ES-I3 (cell line): Measurements from ENCODE around the gene NDRG4.

ENCODE experiments used
- H3K36me3 ChIP-seq: 2 replicates; pipeline ENCODE4 v1.6.1; 2013; ENCODE audit warnings: mild to moderate bottlenecking, low read length, control low read depth, moderate library complexity; ENCODE audit not compliant: insufficient read depth
- H3K4me1 ChIP-seq: 2 replicates; pipeline ENCODE4 v1.6.1; 2013; ENCODE audit warnings: mild to moderate bottlenecking, control low read depth, low read length; ENCODE audit not compliant: insufficient read depth
- H3K9ac ChIP-seq: 2 replicates; pipeline ENCODE4 v1.6.1; 2013; ENCODE audit warnings: low read depth, mild to moderate bottlenecking, low read length, moderate library complexity
- H3K9me3 ChIP-seq: 2 replicates; pipeline ENCODE4 v1.6.1; 2013; ENCODE audit warnings: mild to moderate bottlenecking, low read length, moderate library complexity; ENCODE audit not compliant: control insufficient read depth, insufficient read depth

Gene NDRG4, protein sequence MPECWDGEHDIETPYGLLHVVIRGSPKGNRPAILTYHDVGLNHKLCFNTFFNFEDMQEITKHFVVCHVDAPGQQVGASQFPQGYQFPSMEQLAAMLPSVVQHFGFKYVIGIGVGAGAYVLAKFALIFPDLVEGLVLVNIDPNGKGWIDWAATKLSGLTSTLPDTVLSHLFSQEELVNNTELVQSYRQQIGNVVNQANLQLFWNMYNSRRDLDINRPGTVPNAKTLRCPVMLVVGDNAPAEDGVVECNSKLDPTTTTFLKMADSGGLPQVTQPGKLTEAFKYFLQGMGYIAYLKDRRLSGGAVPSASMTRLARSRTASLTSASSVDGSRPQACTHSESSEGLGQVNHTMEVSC

DNA sequence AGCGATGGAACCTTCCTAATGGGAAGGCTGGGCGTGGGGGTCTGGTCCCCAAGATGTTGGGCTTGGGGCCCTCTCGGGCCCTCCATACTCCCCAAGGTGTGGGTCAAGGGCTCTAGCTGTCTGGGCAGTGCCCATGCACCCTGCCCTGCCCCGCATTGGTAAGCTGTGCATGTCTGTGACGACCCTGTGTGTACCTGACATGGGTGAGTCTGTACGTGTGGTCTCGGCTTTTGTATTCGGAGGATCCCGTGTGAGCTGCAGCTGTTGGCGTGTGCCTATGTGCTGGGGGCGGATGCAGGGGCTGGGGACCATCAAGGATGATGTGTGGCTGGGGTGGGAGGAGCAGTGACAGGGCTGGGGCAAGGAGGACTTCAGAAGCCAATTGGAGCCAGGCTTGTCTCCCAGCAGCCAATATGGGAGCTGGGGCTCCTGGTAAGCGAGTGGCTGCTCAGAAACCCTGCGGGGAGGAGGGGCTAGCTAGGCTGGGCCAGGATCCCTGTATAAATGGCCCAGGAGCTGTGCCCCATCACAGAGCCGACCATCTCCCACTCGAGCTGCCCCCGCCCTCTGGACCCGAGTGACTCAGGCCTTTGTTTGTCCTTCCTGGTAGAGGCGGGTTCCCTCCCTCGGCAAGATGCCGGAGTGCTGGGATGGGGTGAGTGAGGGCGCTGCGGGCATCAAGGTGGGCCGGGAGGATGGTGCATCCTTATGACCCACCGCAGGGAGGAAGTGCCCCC lies at the start of gene NDRG4:
NDRG4 (plus strand) TSS at position 529 of the 737 bp plus-strand sequence; CDS start at position 635, 106 bp downstream.
- Histone ChIP-seq H3K9ac (peak within 1 kb of the TSS; percentile 62; the same call in 1 of the 2 replicates), H3K9me3 (no peaks in the 10 kb centered on the region), H3K36me3 (no peaks in the 10 kb centered on the region), H3K4me1 (no peaks in the 10 kb centered on the region; the same call in 1 of the 2 replicates)

DNA sequence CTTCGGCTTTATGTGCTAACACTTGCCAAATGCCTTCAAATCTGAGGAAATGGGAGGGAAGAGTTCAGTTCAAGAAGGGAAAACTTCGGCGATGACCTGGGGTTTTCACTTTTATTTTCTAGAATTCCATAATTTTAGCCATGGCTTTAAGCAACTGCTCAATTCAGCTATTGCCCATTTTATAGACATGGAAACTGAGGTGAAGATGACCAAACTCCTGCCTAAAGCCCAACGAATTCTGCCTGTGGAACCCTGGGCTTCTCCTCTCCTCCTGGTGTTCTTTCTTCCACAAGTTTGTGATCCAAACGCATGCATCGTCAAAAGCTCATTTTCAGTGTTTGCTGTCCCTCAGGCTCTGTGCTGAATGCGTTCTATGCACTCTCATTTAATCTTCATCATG lies 49.4 kb upstream of the NDRG4 start:
- Histone ChIP-seq H3K9ac (no peak overlapping the region), H3K4me1 (no peaks in the 10 kb centered on the region), H3K36me3 (no peaks in the 10 kb centered on the region), H3K9me3 (no peaks in the 10 kb centered on the region)

DNA sequence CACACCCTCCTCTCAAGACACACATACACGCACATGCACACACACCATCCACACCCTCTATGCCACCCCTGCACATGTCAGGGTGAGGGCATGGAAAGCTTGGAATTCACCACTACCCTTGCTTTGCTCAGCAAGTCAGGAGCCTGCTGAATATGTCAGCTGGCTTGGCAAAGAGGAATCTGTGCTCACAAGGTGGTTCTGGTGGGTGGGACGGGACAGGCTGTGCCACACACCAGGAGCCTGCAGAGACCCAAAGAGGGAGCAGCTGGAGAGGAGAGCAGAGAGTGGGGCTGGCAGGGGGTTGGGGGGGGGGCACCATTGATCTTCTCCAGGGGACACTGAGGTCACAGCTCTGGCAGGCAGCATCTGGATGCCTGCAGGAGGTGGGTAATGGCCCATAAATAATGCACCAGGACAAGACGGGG lies 48.7 kb upstream of the NDRG4 start:
- Histone ChIP-seq H3K36me3 (no peaks in the 10 kb centered on the region), H3K4me1 (no peaks in the 10 kb centered on the region), H3K9me3 (no peaks in the 10 kb centered on the region), H3K9ac (no peak overlapping the region)

DNA sequence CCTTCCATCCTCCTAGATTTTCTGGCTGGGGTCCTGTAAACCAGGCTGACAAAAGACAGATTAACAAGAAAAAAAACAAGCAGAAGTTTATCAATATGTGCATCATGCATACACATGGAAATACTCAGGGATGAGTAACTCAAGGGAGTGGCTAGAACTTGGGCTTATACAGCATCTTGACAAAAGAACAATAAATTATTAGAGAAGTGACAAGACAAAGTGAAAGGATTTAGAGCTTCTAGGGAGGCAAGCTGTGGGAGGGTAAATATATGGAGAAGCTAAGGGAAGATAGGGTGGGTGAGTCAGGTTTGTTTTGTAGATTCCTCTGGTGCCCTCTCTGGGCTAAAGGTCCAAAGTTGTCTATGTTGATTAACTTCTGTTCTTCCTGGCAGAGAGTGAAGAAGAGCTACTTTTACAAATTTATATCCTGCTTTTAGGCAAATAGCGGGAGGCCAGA lies 48.0 kb upstream of the NDRG4 start:
- Histone ChIP-seq H3K4me1 (no peaks in the 10 kb centered on the region), H3K9ac (no peak overlapping the region), H3K9me3 (no peaks in the 10 kb centered on the region), H3K36me3 (no peaks in the 10 kb centered on the region)

DNA sequence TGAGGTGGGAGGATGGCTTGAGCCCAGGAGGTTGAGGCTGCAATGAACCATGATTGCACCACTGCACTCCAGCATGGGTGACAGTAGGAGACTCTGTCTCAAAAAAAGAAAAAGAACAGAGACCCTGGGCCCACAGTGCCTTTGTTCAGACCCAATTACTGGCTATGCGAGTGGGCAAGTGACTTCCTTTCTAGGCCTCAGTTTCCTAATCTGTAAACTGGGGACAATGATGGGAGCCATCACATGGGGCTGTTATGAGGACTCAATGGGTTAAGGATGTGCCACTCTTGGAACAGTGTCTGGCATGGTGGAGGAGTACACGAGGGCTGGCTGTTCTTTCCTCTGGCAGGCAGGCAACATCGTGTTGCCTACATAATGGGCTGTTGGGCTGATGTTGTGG lies 47.3 kb upstream of the NDRG4 start:
- Histone ChIP-seq H3K4me1 (no peaks in the 10 kb centered on the region), H3K9me3 (no peaks in the 10 kb centered on the region), H3K36me3 (no peaks in the 10 kb centered on the region), H3K9ac (no peak overlapping the region)

DNA sequence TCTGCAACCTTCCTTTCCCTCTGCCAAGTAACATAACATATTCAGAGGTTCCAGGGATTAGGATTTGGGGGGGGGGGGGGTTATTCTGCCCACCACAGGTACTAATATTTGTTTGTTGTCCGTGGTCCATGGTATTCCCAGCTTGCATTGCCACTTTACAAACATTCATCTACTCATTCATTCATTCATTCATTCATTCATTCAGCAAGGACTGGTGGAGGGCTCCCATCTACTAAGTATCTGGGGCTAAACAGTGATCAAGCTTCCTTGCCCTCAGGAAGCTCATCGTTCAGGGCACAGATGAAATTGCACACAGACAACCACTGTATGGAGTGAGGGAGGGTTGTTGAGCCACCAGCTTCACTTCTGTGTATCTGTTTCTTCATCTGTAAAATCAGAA lies 45.8 kb upstream of the NDRG4 start:
- H3K36me3 ChIP-seq = no peaks in the 10 kb centered on the region
- H3K9me3 ChIP-seq = no peaks in the 10 kb centered on the region
- peaks cover 3% of the 10 kb centered on the region; the same call in 1 of the 2 replicates for H3K4me1 ChIP-seq
- no peak overlapping the region for H3K9ac ChIP-seq

DNA sequence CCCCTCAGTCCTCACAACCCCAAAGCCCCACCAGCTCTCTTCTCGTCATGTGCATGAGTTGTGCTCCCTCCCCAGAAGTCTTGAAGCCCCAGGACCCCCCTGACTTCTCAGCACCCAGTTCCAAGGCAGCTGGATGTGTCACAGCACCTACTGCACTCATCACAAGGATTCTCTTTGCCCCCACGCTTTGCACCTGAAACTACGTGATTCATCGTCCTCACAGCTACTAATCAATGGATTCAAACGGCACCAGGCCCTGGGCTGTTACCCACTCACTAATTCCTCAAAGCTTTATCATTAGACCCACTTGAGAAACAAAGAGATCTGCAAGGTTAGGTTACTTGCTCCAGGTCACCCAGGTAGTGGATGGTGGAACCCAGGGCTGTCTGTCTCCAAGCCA lies 45.1 kb upstream of the NDRG4 start:
- no peaks in the 10 kb centered on the region for H3K9me3 ChIP-seq
- H3K36me3 ChIP-seq = no peaks in the 10 kb centered on the region
- H3K4me1 ChIP-seq = peaks cover 3% of the 10 kb centered on the region; the same call in 1 of the 2 replicates
- no peak overlapping the region for H3K9ac ChIP-seq

DNA sequence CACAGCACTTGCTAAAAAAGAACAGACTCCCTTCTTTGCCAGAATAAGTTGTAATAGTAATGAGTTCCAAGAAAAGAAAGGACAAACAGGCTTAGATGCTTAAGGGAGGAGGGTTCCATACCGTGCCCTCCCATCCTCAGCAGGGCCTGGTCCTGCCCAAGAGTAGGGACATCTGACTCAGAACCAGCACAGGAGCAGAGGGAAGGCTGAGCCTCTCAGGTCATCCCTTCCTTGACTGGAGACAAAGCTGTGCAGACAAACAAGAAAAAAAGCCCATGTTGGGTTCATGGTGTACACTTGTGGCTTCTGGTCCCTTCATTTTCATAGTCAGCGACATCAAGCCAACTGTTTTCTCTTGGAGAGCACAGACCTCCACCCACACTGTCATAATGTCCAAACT lies 44.2 kb upstream of the NDRG4 start:
- no peaks in the 10 kb centered on the region for H3K9me3 ChIP-seq
- no peaks in the 10 kb centered on the region for H3K36me3 ChIP-seq
- no peak overlapping the region for H3K9ac ChIP-seq
- peaks cover 3% of the 10 kb centered on the region; the same call in 1 of the 2 replicates for H3K4me1 ChIP-seq

DNA sequence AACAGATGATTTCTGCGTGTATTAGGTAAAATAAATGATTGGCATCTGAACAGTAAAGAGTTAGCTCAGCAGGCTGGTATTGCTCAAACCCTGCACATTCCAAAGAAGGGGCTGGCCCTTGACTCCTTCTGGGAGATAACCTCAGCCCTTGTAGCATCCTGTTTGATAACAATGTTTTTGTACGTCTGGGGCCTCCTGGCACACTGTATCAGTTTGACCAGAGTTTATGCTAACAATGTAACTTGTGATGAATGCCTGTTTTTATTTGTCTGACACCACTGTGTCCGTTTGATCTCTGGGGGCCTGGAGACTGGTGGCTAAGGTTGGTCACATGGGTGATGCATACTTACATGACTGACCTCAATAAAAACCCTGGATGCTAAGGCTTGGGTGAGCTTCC lies 43.8 kb upstream of the NDRG4 start:
- H3K36me3 ChIP-seq = no peaks in the 10 kb centered on the region
- peaks cover 7% of the 10 kb centered on the region; the same call in 1 of the 2 replicates for H3K4me1 ChIP-seq

DNA sequence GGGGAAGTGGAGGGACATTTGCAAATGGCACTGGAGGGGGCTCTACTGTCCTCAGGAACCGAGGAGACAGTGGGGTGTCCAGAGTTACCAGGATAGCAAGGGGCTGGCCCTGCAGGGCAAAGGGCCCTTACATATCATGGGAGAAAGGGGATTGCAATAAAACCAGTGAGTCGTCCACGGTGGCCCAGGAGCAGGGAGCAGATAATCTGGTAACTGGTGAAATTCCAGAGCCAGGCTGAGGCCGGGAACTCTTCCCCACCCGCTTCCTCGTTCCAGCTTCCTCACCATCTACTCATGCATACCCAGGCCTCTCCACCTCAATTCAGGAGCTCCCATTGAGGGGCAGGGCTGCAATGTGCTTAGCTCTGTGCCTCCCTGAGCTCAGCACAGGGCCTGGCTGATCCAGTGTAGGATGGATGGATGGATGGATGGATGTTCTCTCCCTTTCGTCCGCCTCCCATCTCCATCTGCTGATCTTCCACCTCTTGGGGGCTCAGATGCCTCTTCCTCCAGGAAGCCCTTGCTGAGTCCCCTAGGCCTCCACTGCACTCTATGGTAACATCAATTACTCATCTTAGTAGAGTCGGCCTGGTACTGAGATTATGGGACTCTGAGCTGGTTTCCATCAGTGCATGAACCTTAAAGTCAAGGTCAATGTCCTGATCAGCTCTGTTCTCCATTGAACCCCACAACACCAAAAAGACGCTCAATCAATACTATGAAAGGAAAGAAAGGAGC lies 41.2 kb upstream of the NDRG4 start:
- Histone ChIP-seq H3K36me3 (no peaks in the 10 kb centered on the region), H3K9me3 (no peaks in the 10 kb centered on the region), H3K4me1 (peaks cover 7% of the 10 kb centered on the region; the same call in 1 of the 2 replicates), H3K9ac (no peak overlapping the region)

More for the DNA sequence above, 43.8 kb upstream of the NDRG4 start:
- H3K9me3 ChIP-seq = no peaks in the 10 kb centered on the region
- no peak overlapping the region for H3K9ac ChIP-seq

DNA sequence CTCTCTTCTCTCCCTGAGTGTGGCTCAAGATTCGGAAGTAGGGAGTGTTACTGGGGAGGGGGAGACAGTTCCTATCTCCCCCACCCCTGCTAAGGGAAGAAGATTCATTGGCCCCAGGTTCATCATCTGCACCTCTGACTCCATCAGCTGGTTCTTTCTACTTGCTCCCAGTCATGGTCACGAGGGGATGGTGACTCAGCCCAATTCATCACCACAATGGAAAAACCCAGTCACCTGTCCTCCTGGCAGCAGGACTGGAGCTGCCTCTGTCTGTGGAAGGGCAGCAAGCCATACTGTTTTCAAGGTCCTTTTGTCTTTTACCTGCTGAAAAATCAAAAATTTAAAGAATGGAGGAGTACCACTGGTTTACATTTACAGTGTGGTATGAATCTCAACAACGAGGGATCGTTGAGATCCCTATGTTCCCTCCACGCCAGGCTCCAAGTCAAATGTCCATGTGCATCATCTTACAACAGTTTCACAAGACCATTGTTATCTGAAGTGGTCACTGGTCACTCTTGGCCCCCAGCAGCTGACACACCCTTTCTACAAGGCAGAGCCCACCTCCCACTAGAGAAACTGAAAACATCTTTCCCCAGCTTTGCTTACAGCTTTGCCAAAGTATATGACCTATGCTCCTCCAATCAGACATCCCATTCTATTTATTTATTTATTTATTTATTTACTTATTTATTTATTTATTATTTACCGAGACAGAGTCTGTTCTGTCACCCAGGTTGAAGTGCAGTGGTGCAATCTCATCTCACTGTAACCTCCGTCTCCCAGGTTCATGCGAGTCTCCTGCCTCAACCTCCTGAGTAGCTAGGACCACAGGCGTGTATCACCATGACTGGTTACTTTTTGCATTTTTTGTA lies 40.4 kb upstream of the NDRG4 start:
- Histone ChIP-seq H3K4me1 (peaks cover 7% of the 10 kb centered on the region; the same call in 1 of the 2 replicates), H3K36me3 (no peaks in the 10 kb centered on the region), H3K9me3 (no peaks in the 10 kb centered on the region), H3K9ac (no peak overlapping the region)

DNA sequence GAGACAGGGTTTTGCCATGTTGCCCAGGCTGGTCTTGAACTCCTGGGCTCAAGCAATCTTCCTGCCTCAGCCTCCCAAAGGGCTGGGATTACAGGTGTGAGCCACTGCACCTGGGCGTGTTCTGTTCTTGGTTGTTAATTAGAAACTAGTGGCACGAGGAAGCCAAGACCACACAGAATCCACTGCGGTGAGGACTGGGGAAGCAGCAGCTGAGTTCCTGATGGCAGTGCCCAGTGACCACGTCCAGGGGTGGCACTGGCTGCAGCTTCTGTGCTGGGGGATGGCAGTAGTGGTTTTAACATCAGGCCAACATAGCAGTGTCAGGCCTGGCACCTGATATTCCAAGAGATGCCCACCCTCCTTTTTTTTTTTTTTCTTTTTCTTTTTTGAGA lies 39.7 kb upstream of the NDRG4 start:
- H3K36me3 ChIP-seq = no peaks in the 10 kb centered on the region
- H3K4me1 ChIP-seq = peaks cover 7% of the 10 kb centered on the region; the same call in 1 of the 2 replicates
- no peaks in the 10 kb centered on the region for H3K9me3 ChIP-seq
- no peak overlapping the region for H3K9ac ChIP-seq

DNA sequence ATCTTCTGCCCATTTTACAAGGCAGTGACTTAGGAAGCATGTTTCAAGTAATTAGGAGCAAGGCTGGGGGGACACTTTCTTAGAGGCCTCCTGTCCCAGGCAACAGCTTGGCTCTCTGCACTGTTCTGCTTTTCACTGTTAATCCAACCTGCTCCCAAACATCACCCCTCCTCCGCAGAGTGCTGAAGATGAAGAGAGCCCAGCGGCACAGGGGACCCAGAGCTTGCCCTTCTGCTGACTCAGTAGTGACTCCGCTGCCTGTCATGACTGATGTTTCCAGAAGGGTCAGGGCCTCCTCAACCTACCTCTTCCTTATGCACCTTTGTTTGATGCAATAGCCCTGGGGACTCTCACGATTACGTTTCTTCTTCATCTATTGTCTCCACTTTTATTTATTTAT lies 38.9 kb upstream of the NDRG4 start:
- H3K9me3 ChIP-seq = no peaks in the 10 kb centered on the region
- H3K9ac ChIP-seq = no peak overlapping the region
- peaks cover 12% of the 10 kb centered on the region for H3K4me1 ChIP-seq
- no peaks in the 10 kb centered on the region for H3K36me3 ChIP-seq
